22Rv1 (cell line): Measurements from ENCODE around the gene CACNG5.

ENCODE experiments used
- H3K27ac ChIP-seq: fragments of 450-650 bp; 2 replicates; pipeline ENCODE4 v1.5.1; 2017
- ZFX ChIP-seq: fragments of 450-650 bp; IDR thresholded peaks from 2 replicates; pipeline ENCODE4 v1.6.1; 2017; ENCODE audit warnings: antibody characterized with exemption, borderline replicate concordance
- TF ChIP-seq, protein P1 (sequence below): fragments of 450-650 bp; IDR thresholded peaks from 2 replicates; pipeline ENCODE4 v1.5.1; 2017; ENCODE audit warnings: mild to moderate bottlenecking

Gene CACNG5

DNA sequence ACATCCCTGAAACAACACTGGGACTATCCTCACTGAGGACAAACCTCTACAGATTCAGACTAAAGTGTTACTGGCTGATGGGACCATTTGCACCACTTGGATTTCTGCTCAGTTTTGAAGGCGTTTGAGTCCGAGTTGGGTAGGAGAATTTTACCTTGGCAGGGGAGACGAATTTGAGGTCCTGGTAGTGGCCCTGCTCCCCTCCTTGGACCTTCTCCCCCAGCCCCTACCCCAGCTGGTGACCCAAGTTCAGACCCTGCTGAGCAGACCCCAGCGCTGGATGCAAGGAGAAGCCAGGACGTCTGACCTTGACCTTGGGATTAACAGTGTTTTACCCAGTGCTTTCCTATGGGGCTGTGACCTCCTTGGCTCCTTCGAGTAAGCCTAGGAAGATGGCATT, 13.6 kb downstream of the CACNG5 start:
- no peak overlapping the region for H3K27ac ChIP-seq
- no peak for TF ChIP-seq ZFX
- TF ChIP-seq, protein P1, sequence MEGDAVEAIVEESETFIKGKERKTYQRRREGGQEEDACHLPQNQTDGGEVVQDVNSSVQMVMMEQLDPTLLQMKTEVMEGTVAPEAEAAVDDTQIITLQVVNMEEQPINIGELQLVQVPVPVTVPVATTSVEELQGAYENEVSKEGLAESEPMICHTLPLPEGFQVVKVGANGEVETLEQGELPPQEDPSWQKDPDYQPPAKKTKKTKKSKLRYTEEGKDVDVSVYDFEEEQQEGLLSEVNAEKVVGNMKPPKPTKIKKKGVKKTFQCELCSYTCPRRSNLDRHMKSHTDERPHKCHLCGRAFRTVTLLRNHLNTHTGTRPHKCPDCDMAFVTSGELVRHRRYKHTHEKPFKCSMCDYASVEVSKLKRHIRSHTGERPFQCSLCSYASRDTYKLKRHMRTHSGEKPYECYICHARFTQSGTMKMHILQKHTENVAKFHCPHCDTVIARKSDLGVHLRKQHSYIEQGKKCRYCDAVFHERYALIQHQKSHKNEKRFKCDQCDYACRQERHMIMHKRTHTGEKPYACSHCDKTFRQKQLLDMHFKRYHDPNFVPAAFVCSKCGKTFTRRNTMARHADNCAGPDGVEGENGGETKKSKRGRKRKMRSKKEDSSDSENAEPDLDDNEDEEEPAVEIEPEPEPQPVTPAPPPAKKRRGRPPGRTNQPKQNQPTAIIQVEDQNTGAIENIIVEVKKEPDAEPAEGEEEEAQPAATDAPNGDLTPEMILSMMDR = no peak

DNA sequence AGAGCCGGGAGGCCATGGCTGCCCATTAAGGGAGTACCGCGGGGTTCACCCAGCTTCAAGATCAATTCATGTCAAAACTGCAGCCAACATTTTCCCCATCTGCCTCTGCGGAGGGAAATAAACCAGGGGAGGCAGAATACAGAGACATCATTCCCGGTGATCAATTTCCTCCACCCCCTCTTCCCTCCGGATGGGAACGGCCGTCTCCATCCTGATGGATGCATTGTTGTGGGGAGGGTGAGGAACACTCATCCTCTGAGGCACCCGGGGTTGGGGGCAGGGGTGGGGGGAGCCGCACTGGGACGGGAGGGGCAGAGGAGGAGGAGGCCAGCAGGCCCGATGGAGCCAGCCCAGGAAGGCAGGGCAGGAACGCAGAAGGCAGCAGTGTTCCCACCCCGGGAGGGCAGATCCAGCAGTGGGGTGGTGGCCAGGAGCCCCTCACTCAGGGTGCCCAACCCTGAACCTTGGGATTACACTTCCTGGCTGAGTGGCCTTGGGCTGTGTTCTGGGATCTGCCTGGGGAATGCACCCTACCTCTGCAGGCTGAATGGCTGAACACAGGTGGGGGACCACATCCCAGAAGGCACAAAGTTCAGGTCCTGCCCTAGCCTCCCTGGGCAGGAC, 14.2 kb downstream of the CACNG5 start:
- no peak overlapping the region for H3K27ac ChIP-seq
- TF ChIP-seq, protein P1 = no peak
- no peak for TF ChIP-seq ZFX

DNA sequence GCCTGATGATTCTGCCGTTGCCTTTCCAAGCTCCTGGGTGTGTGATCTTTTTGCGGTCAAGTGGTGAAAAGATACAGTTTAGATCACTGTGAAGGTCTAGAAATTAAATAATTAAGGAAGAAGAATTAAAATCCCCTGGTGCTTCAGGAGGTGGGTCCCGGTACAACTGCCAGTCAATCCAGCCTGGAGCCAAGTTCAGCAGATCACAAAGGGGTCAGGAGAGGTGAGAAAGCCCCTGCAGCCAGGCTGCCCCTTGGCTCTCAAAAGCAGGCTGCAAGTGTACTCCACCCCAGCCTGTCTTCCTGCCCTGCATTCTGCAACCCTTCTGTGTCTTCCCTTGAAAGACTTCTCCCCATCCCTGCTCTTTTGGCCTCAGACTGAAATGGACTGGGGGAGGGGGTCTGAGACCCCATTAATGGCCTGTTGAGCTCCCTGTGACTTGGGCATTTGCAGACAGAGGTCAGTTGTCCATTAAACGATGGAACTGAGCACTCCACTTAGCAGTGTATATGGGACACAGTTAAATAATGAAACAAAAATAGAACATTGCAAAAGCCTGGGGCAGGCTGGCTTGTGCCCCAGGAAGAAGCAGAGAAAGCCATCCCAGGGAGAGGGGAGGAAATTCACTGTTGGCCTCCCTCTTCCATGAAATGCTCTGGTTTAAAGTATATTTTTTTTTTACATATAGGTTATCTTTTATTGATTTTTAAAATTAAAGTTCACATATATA, 15.1 kb downstream of the CACNG5 start:
- TF ChIP-seq, protein P1 = no peak
- no peak for TF ChIP-seq ZFX

DNA sequence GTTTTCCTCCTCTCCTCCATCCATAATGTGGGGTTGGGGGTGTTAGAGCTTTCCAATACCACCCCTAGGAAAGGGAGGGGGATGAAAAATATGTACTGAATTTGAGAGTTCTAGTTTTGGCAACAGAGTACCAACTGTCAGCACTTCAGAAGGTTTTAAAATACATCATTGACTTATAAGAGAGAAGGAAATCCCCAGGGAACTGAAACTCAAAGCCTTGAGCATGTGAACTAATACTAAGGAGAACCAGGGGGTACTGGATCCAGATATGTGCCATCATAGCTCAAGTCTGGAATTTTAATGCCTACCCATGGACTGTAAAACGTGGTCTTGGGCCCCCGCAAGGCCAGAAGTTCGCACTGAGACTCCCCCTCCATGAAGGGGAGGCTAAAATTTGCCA, 15.8 kb downstream of the CACNG5 start:
- no peak overlapping the region for H3K27ac ChIP-seq
- TF ChIP-seq, protein P1 = no peak
- TF ChIP-seq ZFX = no peak

More for the DNA sequence above, 15.1 kb downstream of the CACNG5 start:
- H3K27ac ChIP-seq = no peak overlapping the region

DNA sequence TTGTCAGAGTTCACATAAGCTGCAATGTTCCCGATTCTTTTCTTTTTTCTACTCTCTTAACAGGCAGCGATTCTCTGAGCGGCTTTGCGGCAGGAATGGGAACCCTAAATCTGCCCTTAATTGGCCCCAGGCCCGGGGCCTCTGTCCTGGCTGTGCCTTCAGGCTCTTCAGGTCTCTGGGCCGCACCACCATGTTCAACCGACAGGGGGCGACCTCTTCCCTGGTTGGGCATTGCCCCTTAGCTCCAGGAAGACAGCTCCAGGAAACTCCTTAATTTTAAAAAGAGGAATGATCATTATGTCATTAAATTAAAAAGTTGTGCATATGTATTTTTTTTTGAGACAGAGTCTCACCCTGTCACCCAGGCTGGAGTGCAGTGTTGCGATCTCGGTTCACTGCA, 20.3 kb downstream of the CACNG5 start:
- H3K27ac ChIP-seq = no peak overlapping the region

DNA sequence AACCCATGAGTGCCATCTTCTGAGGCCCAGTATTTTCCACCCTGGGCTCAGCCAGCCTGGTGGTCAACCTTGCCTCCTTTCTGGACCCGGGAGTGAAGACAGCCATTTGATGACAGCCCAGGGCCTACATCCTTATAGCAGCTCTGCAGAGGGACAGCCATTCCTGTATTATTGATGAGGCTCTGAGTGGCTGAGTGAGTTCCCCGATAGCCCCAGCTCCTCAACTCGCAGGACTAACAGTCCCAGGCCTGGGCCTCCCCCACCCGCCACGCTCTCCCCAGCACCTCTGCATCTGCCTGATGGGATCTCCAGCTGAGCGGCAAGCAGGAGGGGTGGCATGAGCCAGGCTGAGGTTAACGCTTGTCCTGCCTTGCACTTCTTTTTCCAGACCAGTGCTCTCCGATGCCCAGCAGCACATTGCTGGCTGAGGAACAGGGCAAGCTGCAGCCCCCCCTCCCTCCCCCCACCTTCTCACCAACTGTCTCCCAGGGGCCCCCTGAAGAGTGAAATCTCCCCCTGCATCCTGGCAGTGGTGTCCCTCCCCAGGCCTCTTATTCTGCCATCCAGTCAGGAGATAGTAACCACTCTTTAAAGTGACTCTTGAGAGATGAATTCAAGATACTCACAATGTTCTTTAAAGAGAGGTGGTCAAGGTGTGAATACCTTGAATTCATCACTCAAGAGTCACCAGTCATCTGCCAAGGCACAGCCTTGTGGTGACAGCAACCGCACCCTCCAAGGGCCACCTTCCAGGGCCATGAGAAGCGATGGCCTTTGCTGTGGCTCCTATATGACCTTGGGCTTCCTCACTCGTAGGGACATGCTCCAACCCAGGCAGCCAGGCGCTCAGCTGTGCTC, 23.5 kb downstream of the CACNG5 start:
- TF ChIP-seq ZFX = no peak
- TF ChIP-seq, protein P1 = no peak

More for the DNA sequence above, 20.3 kb downstream of the CACNG5 start:
- TF ChIP-seq, protein P1 = peak; percentile 65
- TF ChIP-seq ZFX = no peak

DNA sequence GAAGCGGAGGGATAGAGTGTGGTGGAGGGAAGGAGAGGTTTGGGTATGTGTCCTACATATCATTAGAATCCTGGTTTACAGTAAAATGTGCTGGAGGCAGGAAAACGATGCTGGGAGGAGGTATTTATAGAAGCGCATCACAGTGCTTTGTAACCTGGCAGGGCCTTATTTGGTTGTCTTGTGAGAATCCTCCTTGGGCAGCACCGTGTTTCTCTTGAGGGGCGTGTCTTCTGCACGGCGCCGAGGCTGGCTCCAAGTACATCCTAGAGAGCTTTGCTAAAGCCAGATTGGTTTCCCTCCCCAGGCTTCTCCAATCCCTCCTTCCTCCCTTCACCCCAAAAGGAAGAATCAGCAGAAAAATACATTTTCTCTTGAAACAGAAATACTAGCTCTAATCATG, 24.4 kb downstream of the CACNG5 start:
- H3K27ac ChIP-seq = no peak overlapping the region
- no peak for TF ChIP-seq ZFX
- TF ChIP-seq, protein P1 = no peak

More for the DNA sequence above, 23.5 kb downstream of the CACNG5 start:
- no peak overlapping the region for H3K27ac ChIP-seq
